ENCODE results near the gene CELF4. TPM values are rescaled to one million over a fixed set of nuclear protein-coding genes. Genes with fewer than 3 reads are reported as not detected.

The CELF4 gene
- total and polyA plus RNA-seq, 7 donors: 0.60 to 5.0 (median 1.8) TPM; not detected in 1

GRCh38 chr18:37218022-37218590 is 347.5 kb downstream of the CELF4 start:
- WGBS, 2 donors: 64 to 88% methylated on average over 2 of the region's 2 CpGs
- Histone ChIP-seq H3K27ac (no peak overlapping the region), H3K27me3 (no peaks in the 10 kb centered on the region), H3K9me3 (peaks cover 0 to 6% (median 0%) of the 10 kb centered on the region in 4 donors), H3K36me3 (no peaks in the 10 kb centered on the region), H3K4me1 (no peaks in the 10 kb centered on the region), H3K4me3 (no peak overlapping the region)
- TF ChIP-seq POLR2A (IDR thresholded peaks at IDR 0.05) (no peak), EP300 (IDR thresholded peaks at IDR 0.05) (no peak), POLR2AphosphoS5 (IDR thresholded peaks at IDR 0.05) (no peak), CTCF (IDR thresholded peaks at IDR 0.05) (no peak)
- intact Hi-C loops (cut with DNase I): no loop called here
- DNase-seq: no peak

GRCh38 chr18:37210781-37211180 is 354.8 kb downstream of the CELF4 start:
- intact Hi-C loops (cut with DNase I): no loop called here
- WGBS, 2 donors: 76 to 89% methylated on average over 1 of the region's 1 CpG
- H3K4me1 ChIP-seq: no peaks in the 10 kb centered on the region

DNA sequence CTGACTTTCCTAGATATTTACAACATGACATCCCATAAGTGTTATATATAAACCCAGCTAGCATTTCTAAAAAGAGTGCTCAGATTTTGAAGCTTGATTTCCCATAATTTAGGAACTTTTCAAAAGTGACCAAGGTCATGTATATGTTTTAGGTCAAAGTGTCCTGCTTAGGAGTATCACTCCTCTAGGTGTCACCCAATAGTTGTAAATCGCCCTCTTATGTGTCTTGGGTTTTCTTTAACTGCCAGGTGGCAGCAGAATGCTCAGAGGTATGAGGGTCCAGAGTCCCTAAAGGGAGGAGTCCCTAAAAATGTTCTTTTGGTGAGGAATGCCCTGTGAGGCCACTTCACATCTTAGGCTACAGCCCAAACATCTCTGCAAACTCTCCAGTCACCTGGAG is 358.3 kb downstream of the CELF4 start:
- no peak for DNase-seq
- intact Hi-C loops (cut with DNase I): no loop called here
- Histone ChIP-seq H3K9me3 (peaks cover 0 to 10% (median 3%) of the 10 kb centered on the region in 4 donors), H3K4me1 (no peaks in the 10 kb centered on the region), H3K27ac (no peak overlapping the region), H3K36me3 (no peaks in the 10 kb centered on the region), H3K27me3 (no peaks in the 10 kb centered on the region), H3K4me3 (no peak overlapping the region)
- WGBS, 2 donors: 81 to 86% methylated on average over 1 of the region's 1 CpG
- no peak for TF ChIP-seq CTCF (IDR thresholded peaks at IDR 0.05)
- TF ChIP-seq EP300 (IDR thresholded peaks at IDR 0.05): no peak
- TF ChIP-seq POLR2AphosphoS5 (IDR thresholded peaks at IDR 0.05): no peak
- TF ChIP-seq POLR2A (IDR thresholded peaks at IDR 0.05): no peak

More at GRCh38 chr18:37210781-37211180, 354.8 kb downstream of the CELF4 start:
- Histone ChIP-seq H3K36me3 (no peaks in the 10 kb centered on the region), H3K9me3 (peaks cover 0 to 2% (median 0%) of the 10 kb centered on the region in 4 donors), H3K4me3 (no peak overlapping the region), H3K27me3 (no peaks in the 10 kb centered on the region), H3K27ac (no peak overlapping the region)
- no peak for DNase-seq
- TF ChIP-seq EP300 (IDR thresholded peaks at IDR 0.05) (no peak), POLR2A (IDR thresholded peaks at IDR 0.05) (no peak), CTCF (IDR thresholded peaks at IDR 0.05) (no peak)

- Histone ChIP-seq H3K36me3 (no peaks in the 10 kb centered on the region), H3K27me3 (no peaks in the 10 kb centered on the region), H3K4me3 (no peak overlapping the region), H3K9me3 (peaks cover 0 to 10% (median 3%) of the 10 kb centered on the region in 4 donors), H3K27ac (no peak overlapping the region), H3K4me1 (no peaks in the 10 kb centered on the region)
- 94 to 98% methylated on average over 2 of the region's 2 CpGs for whole genome bisulfite sequencing, 2 donors
- no peak for DNase-seq
- TF ChIP-seq POLR2A (IDR thresholded peaks at IDR 0.05) (no peak), EP300 (IDR thresholded peaks at IDR 0.05) (no peak), POLR2AphosphoS5 (IDR thresholded peaks at IDR 0.05) (no peak), CTCF (IDR thresholded peaks at IDR 0.05) (no peak)
- intact Hi-C loops (cut with DNase I): no loop called here
These were observed 365.9 kb downstream of the CELF4 start for GRCh38 chr18:37199741-37200140.
